Cardiac muscle cell (in vitro differentiated cells and primary cell): ENCODE results near the gene FAM120C. TPM values are rescaled to one million over a fixed set of nuclear protein-coding genes. Genes with fewer than 3 reads are reported as not detected.

ENCODE experiments used
- DNase-seq, 2 donors: peaks; one replicate each; pipeline versions ENCODE4 v3.0.0 to v3.0.0-alpha.2; 2010 to 2017; ENCODE audit warnings: low read depth in 1 of 2, low spot score in 1 of 2
- H3K27ac ChIP-seq: fragments of 200-600 bp; sonication (generic); 2 replicates; pipeline ENCODE4 v1.5.1; 2016
- H3K27me3 ChIP-seq: fragments of 200-600 bp; sonication (generic); 2 replicates; pipeline ENCODE4 v1.6.0; 2016; ENCODE audit warnings: control low read depth
- H3K36me3 ChIP-seq: fragments of 200-600 bp; sonication (generic); 2 replicates; pipeline ENCODE4 v1.5.1; 2016; ENCODE audit warnings: control low read depth
- H3K4me1 ChIP-seq: fragments of 200-600 bp; sonication (generic); 2 replicates; pipeline ENCODE4 v1.8.1; 2017; ENCODE audit warnings: low read depth, mild to moderate bottlenecking, mixed run types
- H3K4me3 ChIP-seq: fragments of 200-600 bp; sonication (generic); 2 replicates; pipeline ENCODE4 v1.5.1; 2016; ENCODE audit warnings: mild to moderate bottlenecking
- H3K9me3 ChIP-seq: fragments of 200-600 bp; sonication (generic); 2 replicates; pipeline ENCODE4 v1.5.1; 2017; ENCODE audit warnings: low read depth, mild to moderate bottlenecking, control low read depth
- polyA plus RNA-seq: library from polyadenylated mRNA; unstranded; fragments of >200 nt; fragmentation: Nextera tagmentation; extraction: Ambion mirVana; gene quantifications from 2 replicates; pipeline ENCODE4 v1.2.1, GENCODE V29; 2016
- total RNA-seq: library from RNA; depleted of rRNA; stranded (reverse); fragments of >200 nt; gene quantifications from 2 replicates; pipeline ENCODE4 v1.2.3, GENCODE V29; 2016
- TF ChIP-seq, protein P1 (sequence below): IDR thresholded peaks from 2 replicates; pipeline ENCODE4 v1.5.1; 2012; ENCODE audit warnings: low read depth, mild to moderate bottlenecking, low read length

FAM120C gene
- total and polyA plus RNA-seq, 2 experiments from 2014 or later, result 9.5 to 14.6 TPM

DNA sequence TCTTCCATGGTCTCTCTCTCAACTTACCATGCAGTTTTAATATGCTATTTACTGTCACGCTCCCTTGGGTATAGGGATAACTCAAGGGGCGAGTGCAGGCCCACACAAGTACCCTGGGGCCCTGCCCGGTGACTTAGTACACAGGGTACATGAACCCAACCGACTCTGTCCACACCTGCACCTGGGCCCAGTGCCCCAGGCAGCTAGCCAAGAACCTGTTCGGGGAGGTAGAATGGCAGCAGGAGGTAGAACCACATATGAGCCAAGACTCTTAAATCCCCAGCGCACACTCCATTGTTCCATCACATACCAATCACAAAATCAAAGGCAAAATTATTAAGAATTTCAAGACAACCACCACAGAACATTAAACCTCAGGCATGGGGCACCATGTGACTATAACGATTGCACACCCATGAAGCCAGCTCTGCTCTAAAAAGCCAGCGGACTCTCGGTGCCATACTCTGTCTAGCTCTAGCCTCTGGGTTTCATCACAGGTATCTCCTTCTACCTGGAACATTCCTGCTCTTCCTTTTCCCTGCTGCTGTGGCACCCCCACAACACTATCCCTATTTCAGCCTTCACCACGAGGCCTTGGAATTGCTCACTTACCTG is 153.4 kb downstream of the FAM120C start:
- TF ChIP-seq, protein P1, sequence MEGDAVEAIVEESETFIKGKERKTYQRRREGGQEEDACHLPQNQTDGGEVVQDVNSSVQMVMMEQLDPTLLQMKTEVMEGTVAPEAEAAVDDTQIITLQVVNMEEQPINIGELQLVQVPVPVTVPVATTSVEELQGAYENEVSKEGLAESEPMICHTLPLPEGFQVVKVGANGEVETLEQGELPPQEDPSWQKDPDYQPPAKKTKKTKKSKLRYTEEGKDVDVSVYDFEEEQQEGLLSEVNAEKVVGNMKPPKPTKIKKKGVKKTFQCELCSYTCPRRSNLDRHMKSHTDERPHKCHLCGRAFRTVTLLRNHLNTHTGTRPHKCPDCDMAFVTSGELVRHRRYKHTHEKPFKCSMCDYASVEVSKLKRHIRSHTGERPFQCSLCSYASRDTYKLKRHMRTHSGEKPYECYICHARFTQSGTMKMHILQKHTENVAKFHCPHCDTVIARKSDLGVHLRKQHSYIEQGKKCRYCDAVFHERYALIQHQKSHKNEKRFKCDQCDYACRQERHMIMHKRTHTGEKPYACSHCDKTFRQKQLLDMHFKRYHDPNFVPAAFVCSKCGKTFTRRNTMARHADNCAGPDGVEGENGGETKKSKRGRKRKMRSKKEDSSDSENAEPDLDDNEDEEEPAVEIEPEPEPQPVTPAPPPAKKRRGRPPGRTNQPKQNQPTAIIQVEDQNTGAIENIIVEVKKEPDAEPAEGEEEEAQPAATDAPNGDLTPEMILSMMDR, result no peak
- Histone ChIP-seq H3K4me1 (no peaks in the 10 kb centered on the region), H3K36me3 (peaks cover 3% of the 10 kb centered on the region), H3K27me3 (no peaks in the 10 kb centered on the region), H3K27ac (no peak overlapping the region), H3K4me3 (no peak overlapping the region), H3K9me3 (no peaks in the 10 kb centered on the region)
- DNase-seq, result no peak

DNA sequence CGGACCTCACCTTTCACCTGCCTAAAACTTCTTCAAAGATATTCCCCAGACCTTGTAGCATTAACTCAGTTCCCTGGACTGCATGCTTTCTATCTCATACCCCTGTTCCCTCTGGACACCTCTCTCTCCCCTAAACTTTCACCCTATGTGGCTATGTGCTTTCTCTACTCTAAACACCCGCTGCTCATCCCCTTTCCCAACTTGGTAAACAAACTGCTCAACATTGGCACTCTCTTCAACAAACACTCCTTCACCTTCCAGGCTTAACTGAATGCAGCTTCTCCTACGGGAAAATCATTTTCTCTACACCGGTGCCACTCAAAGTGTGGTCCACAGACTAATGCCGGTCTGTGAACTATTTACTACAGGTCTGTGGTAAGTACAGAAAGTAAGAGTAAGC is 158.7 kb downstream of the FAM120C start:
- no peak overlapping the region for H3K4me3 ChIP-seq
- no peak overlapping the region for H3K27ac ChIP-seq
- H3K27me3 ChIP-seq, result no peaks in the 10 kb centered on the region
- peaks cover 4% of the 10 kb centered on the region for H3K36me3 ChIP-seq
- H3K9me3 ChIP-seq, result no peaks in the 10 kb centered on the region
- TF ChIP-seq, protein P1, result no peak
- no peaks in the 10 kb centered on the region for H3K4me1 ChIP-seq
- no peak for DNase-seq

Other genes starting within 250 kb of the FAM120C start
- 12.7 and 18.6 TPM in 2 replicates for gene PHF8, start 138.8 kb downstream of the FAM120C start, total RNA-seq
- gene PHF8, start 138.8 kb downstream of the FAM120C start, polyA plus RNA-seq, result 9.4 and 12.3 TPM in 2 replicates
- gene WNK3, start 174.8 kb upstream of the FAM120C start, total RNA-seq, result 4.9 and 5.6 TPM in 2 replicates
- gene WNK3, start 174.8 kb upstream of the FAM120C start, polyA plus RNA-seq, result 5.2 and 8.3 TPM in 2 replicates